C4-2B (cell line): ENCODE results near the gene GLRX.
"Not testable (repeated sequence)": the region's sequence is repeated elsewhere in the genome, so short reads cannot be mapped to it uniquely, and the experiment has no call there.

Experiments used
- H3K27ac ChIP-seq: fragments of 450-650 bp; 2 replicates; pipeline ENCODE4 v1.5.1; 2017
- CTCF ChIP-seq: fragments of 450-650 bp; conservative IDR thresholded peaks from 2 replicates; pipeline ENCODE4 v1.5.1; 2017; ENCODE audit warnings: mild to moderate bottlenecking
- ZFX ChIP-seq: fragments of 450-650 bp; IDR thresholded peaks from 2 replicates; pipeline ENCODE4 v1.6.1; 2017

The GLRX gene

GRCh38 chr5:95858661-95859595 lies 36.4 kb upstream of the GLRX start:
- peak overlapping the region; percentile 74 for H3K27ac ChIP-seq

GRCh38 chr5:95858023-95858461 lies 35.5 kb upstream of the GLRX start:
- TF ChIP-seq ZFX, result no peak
- TF ChIP-seq CTCF, result no peak
- peak overlapping the region; percentile 74 for H3K27ac ChIP-seq

More at GRCh38 chr5:95858661-95859595, 36.4 kb upstream of the GLRX start:
- peak; percentile 99 for TF ChIP-seq CTCF
- no peak for TF ChIP-seq ZFX

- no peak for TF ChIP-seq CTCF
- peak; percentile 28; the same call in 1 of the 2 replicates for TF ChIP-seq ZFX
- H3K27ac ChIP-seq, result peak overlapping the region; percentile 74
Measured at GRCh38 chr5:95857185-95857945, 34.8 kb upstream of the GLRX start.

GRCh38 chr5:95856501-95856981 lies 34.0 kb upstream of the GLRX start:
- TF ChIP-seq ZFX (no peak), CTCF (no peak)
- H3K27ac ChIP-seq, result peak overlapping the region; percentile 74

GRCh38 chr5:95853490-95853889 lies 31.0 kb upstream of the GLRX start:
- H3K27ac ChIP-seq, result no peak overlapping the region
- no peak for TF ChIP-seq ZFX
- TF ChIP-seq CTCF, result no peak

GRCh38 chr5:95852567-95852966 lies 30.0 kb upstream of the GLRX start:
- TF ChIP-seq ZFX, result no peak
- no peak for TF ChIP-seq CTCF
- H3K27ac ChIP-seq, result no peak overlapping the region

- H3K27ac ChIP-seq, result not testable (repeated sequence)
Measured at GRCh38 chr5:95851141-95851540, 28.6 kb upstream of the GLRX start.
